Fibroblast of lung (primary cell): ENCODE measurements around the gene LILRB4.
"Not testable (repeated sequence)": the region's sequence is repeated elsewhere in the genome, so short reads cannot be mapped to it uniquely, and the experiment has no call there.

Experiments
- CTCF ChIP-seq, 2 donors: IDR thresholded peaks in 1 of 2; conservative IDR thresholded peaks in 1 of 2; 1 replicate in 1 of 2; 2 replicates in 1 of 2; pipeline ENCODE4 v1.5.1; 2011 to 2012; ENCODE audit warnings: low read length in 2 of 2, control low read depth in 1 of 2, inconsistent platforms in 1 of 2, low read depth in 1 of 2, mild to moderate bottlenecking in 1 of 2
- EZH2 ChIP-seq: IDR thresholded peaks from 2 replicates; pipeline ENCODE4 v1.5.1; 2012; ENCODE audit warnings: low read length, control low read depth, mild to moderate bottlenecking; ENCODE audit errors: missing control alignments

DNA sequence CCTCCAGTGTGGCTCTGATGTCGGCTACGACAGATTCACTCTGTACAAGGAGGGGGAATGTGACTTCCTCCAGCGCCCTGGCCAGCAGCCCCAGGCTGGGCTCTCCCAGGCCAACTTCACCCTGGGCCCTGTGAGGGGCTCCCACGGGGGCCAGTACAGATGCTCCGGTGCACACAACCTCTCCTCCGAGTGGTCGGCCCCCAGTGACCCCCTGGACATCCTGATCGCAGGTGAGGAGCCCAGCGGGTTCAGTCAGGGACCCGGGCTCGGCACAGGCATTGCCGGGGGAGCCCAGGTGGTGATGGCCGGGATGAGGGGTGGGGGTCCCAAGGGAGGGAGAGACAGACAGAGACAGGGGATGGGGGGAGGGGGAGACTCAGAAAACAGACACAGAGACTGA, 34.9 kb downstream of the LILRB4 start:
- not testable (repeated sequence) for TF ChIP-seq CTCF (conservative IDR thresholded peaks at IDR 0.05 in 1 of 2, IDR thresholded peaks at IDR 0.05 in 1 of 2; ENCODE audit: low read depth in 1 of 2, low read length in 2 of 2); EZH2
